Heart left ventricle (tissue), 13 donors: ENCODE measurements around the gene VSIG2.

Experiments used
- POLR2A ChIP-seq, 2 donors: fragments of 450-650 bp; IDR thresholded peaks; one replicate each; pipeline ENCODE4 v1.6.1; 2017; ENCODE audit warnings: antibody characterized with exemption in 2 of 2, mild to moderate bottlenecking in 2 of 2, moderate library complexity in 2 of 2
- TF ChIP-seq, protein P1 (sequence below), 12 donors: fragments of 200-600 bp; sonication (generic) in 4 of 12; IDR thresholded peaks; one replicate each; pipeline versions ENCODE4 v1.5.0 to v1.8.0; 2018 to 2022; ENCODE audit warnings: antibody characterized with exemption in 12 of 12, mild to moderate bottlenecking in 5 of 12
- donor health status: ischemic (EF 13 %, LVEDD 7.1; RV severe dilation, severe dysfunction).
- donor health status: DM: no; HTN: yes; CAD: no.
- donor health status: DM: no; HTN: no; CAD: no.
- donor health status: ischemic (EF 25% LVEDD 6.9; RV normal size, moderate dysfunction).
- donor health status: ischemic (EF 25% LVEDD 5.7; RV mildly dilated, moderate dysfunction).
- donor health status: ischemic (EF 35%, LVEDD 5.7; RV mildly dilated, moderate dysfunction).
- donor health status: nonischemic (EF 11% LVEDD 7.7; RV severe dilation, severe dysfunction).
- donor health status: DM: yes; HTN: yes; CAD: no.
- donor health status: PGD.
- donor health status: ischemic (EF 29% LVEDD 5.4; RV normal size, mild dysfunction).
- donor health status: nonischemic (EF 23%, LVEDD 6.1; RV moderate dilation, normal function).

DNA sequence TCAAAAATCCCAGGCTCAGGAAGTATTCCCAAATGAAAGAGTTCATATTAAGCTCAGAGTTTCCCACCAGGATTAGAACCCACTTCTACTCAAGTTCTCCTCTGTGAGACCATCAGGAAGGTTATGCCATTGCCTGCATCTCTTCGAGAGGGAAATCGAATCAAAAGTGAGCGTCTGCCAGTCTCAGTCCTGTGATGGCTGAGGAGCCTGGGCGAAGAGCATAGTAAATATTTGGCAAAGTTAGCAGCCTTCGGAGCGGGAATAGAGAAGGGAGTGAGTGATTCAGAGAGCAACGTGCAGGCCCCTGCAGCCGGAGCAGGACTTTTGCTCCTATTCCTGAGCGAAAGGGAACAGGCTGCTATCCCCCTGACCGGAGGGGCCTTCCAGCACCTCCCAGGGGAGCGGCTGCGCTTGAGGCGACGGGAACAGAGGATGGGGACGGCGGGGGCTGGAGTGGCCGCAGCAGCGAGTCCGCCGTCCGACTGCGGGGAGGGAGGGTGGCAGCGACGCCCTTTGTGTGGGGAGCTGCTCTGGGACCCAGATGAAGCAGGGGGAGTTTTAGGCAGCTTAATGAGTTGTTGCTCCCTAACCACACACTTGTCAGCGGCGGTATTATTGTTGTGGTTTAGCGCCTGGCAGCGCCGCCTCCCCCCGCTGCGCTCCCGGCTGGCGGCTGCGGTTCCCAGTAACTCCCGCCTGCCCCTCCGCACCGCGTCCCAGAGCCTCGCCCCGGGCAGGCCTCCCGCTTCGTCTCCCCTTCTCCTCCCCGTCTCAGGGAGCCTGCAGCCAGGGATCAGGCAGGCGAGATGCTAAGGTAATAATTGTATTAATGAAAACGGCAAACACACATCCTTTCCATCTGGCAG, 34.0 kb downstream of the VSIG2 start:
- TF ChIP-seq, protein P1, sequence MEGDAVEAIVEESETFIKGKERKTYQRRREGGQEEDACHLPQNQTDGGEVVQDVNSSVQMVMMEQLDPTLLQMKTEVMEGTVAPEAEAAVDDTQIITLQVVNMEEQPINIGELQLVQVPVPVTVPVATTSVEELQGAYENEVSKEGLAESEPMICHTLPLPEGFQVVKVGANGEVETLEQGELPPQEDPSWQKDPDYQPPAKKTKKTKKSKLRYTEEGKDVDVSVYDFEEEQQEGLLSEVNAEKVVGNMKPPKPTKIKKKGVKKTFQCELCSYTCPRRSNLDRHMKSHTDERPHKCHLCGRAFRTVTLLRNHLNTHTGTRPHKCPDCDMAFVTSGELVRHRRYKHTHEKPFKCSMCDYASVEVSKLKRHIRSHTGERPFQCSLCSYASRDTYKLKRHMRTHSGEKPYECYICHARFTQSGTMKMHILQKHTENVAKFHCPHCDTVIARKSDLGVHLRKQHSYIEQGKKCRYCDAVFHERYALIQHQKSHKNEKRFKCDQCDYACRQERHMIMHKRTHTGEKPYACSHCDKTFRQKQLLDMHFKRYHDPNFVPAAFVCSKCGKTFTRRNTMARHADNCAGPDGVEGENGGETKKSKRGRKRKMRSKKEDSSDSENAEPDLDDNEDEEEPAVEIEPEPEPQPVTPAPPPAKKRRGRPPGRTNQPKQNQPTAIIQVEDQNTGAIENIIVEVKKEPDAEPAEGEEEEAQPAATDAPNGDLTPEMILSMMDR (IDR thresholded peaks at IDR 0.05), result no peak
- no peak for TF ChIP-seq POLR2A (IDR thresholded peaks at IDR 0.05)
